SK-N-SH (cell line): ENCODE results near the gene RNF217.

ENCODE experiments used
- CHD2 ChIP-seq: fragments of 150-350 bp; IDR thresholded peaks from 2 replicates; pipeline ENCODE4 v1.6.1; 2018; ENCODE audit warnings: low read length; ENCODE audit not compliant: partially characterized antibody
- CTCF ChIP-seq: fragments of 200-600 bp; sonication (generic); IDR thresholded peaks from 2 replicates; pipeline ENCODE4 v1.6.1; 2017; ENCODE audit warnings: antibody characterized with exemption, mild to moderate bottlenecking, moderate library complexity
- EZH2phosphoT487 ChIP-seq: fragments of 200-600 bp; sonication (generic); IDR thresholded peaks from 2 replicates; pipeline ENCODE4 v1.6.1; 2017; ENCODE audit warnings: low read depth, mixed run types, mild to moderate bottlenecking, antibody characterized with exemption, moderate library complexity, borderline replicate concordance
- FOXJ3 ChIP-seq: sonication (generic); formaldehyde crosslinking; IDR thresholded peaks from 2 replicates; pipeline ENCODE4 v1.5.1; 2020; ENCODE audit warnings: mild to moderate bottlenecking, missing genetic modification reagents
- FOXM1 ChIP-seq: IDR thresholded peaks from 2 replicates; pipeline ENCODE4 v1.4.0; 2012; ENCODE audit warnings: low read depth, mild to moderate bottlenecking
- GATA2 ChIP-seq: sonication (generic); formaldehyde crosslinking; IDR thresholded peaks from 2 replicates; pipeline ENCODE4 v1.5.0; 2020; ENCODE audit warnings: mild to moderate bottlenecking, missing genetic modification reagents
- JUND ChIP-seq: IDR thresholded peaks from 2 replicates; pipeline ENCODE4 v1.4.0; 2012
- MAX ChIP-seq: IDR thresholded peaks from 2 replicates; pipeline ENCODE4 v1.4.0; 2012; ENCODE audit warnings: low read depth
- POLR2AphosphoS5 ChIP-seq: IDR thresholded peaks from 2 replicates; pipeline ENCODE4 v1.6.1; 2012; ENCODE audit warnings: low read depth, low read length
- TAF1 ChIP-seq: IDR thresholded peaks from 2 replicates; pipeline ENCODE4 v1.6.1; 2012; ENCODE audit warnings: low read depth, mild to moderate bottlenecking, low read length, moderate library complexity, borderline replicate concordance

GRCh38 chr6:125140808-125141207 is 178.6 kb downstream of the RNF217 start:
- no peak for TF ChIP-seq MAX
- TF ChIP-seq CTCF: no peak
- no peak for TF ChIP-seq FOXJ3 (CRISPR knock-in tag)
- TF ChIP-seq CHD2: no peak
- no peak for TF ChIP-seq POLR2AphosphoS5
- TF ChIP-seq FOXM1: no peak
- TF ChIP-seq JUND: no peak
- TF ChIP-seq GATA2 (CRISPR knock-in tag): no peak
- TF ChIP-seq EZH2phosphoT487: no peak
- no peak for TF ChIP-seq TAF1
